ENCODE results near the gene PI4KA.

DNA sequence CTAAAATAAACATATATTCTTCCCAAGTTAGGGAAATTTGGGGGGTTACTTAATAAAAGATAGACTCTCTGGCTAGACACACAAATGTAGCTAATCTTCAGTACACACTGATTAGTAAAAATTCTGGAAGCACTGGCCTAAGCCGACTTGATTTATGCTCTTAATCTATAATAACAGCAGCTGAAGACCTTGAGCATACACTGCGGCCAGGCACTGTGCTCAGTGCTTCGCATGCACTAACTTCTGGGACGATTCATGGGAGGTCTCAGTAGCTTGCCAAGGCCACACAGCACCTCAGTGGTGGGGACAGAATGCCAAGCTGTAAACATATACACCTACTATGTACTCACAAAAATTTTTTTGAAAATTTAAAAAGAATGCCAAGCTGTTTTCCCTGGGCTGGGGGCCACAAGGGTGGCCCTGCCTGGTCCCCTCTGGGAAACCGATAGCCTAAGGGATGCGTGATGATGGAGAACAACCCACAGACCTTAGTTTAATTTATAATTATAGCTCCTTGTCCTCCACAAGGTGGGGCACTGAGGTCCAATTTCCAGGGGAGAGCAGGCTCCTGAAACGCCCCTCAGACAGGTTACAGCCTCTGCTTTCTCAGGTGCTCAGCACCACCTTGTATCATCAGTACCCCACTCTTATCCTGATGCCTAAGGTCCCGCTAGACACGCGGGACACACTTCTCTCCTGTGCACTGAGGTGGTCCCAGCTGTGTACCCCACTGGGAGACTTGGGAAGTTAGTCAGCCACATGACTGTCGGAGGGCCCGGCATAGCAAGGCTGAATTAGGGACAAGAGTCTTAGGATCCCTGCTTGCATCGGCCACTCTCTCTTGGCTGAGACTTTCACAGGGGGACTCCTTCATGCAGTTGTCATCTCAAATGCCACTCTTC lies 64.6 kb downstream of the PI4KA start:
- TF ChIP-seq, protein P1, sequence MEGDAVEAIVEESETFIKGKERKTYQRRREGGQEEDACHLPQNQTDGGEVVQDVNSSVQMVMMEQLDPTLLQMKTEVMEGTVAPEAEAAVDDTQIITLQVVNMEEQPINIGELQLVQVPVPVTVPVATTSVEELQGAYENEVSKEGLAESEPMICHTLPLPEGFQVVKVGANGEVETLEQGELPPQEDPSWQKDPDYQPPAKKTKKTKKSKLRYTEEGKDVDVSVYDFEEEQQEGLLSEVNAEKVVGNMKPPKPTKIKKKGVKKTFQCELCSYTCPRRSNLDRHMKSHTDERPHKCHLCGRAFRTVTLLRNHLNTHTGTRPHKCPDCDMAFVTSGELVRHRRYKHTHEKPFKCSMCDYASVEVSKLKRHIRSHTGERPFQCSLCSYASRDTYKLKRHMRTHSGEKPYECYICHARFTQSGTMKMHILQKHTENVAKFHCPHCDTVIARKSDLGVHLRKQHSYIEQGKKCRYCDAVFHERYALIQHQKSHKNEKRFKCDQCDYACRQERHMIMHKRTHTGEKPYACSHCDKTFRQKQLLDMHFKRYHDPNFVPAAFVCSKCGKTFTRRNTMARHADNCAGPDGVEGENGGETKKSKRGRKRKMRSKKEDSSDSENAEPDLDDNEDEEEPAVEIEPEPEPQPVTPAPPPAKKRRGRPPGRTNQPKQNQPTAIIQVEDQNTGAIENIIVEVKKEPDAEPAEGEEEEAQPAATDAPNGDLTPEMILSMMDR (IDR thresholded peaks at IDR 0.05; ENCODE audit: low read depth, low read length, missing input control): no peak
- no peak for TF ChIP-seq NR2F2 (IDR thresholded peaks at IDR 0.05)
- TF ChIP-seq, protein P2, sequence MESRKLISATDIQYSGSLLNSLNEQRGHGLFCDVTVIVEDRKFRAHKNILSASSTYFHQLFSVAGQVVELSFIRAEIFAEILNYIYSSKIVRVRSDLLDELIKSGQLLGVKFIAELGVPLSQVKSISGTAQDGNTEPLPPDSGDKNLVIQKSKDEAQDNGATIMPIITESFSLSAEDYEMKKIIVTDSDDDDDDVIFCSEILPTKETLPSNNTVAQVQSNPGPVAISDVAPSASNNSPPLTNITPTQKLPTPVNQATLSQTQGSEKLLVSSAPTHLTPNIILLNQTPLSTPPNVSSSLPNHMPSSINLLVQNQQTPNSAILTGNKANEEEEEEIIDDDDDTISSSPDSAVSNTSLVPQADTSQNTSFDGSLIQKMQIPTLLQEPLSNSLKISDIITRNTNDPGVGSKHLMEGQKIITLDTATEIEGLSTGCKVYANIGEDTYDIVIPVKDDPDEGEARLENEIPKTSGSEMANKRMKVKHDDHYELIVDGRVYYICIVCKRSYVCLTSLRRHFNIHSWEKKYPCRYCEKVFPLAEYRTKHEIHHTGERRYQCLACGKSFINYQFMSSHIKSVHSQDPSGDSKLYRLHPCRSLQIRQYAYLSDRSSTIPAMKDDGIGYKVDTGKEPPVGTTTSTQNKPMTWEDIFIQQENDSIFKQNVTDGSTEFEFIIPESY (IDR thresholded peaks at IDR 0.05): no peak
- TF ChIP-seq, protein P3, sequence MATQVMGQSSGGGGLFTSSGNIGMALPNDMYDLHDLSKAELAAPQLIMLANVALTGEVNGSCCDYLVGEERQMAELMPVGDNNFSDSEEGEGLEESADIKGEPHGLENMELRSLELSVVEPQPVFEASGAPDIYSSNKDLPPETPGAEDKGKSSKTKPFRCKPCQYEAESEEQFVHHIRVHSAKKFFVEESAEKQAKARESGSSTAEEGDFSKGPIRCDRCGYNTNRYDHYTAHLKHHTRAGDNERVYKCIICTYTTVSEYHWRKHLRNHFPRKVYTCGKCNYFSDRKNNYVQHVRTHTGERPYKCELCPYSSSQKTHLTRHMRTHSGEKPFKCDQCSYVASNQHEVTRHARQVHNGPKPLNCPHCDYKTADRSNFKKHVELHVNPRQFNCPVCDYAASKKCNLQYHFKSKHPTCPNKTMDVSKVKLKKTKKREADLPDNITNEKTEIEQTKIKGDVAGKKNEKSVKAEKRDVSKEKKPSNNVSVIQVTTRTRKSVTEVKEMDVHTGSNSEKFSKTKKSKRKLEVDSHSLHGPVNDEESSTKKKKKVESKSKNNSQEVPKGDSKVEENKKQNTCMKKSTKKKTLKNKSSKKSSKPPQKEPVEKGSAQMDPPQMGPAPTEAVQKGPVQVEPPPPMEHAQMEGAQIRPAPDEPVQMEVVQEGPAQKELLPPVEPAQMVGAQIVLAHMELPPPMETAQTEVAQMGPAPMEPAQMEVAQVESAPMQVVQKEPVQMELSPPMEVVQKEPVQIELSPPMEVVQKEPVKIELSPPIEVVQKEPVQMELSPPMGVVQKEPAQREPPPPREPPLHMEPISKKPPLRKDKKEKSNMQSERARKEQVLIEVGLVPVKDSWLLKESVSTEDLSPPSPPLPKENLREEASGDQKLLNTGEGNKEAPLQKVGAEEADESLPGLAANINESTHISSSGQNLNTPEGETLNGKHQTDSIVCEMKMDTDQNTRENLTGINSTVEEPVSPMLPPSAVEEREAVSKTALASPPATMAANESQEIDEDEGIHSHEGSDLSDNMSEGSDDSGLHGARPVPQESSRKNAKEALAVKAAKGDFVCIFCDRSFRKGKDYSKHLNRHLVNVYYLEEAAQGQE (IDR thresholded peaks at IDR 0.05): no peak
- TF ChIP-seq, protein P4, sequence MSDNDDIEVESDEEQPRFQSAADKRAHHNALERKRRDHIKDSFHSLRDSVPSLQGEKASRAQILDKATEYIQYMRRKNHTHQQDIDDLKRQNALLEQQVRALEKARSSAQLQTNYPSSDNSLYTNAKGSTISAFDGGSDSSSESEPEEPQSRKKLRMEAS (IDR thresholded peaks at IDR 0.05): no peak
- TF ChIP-seq FOXA1 (IDR thresholded peaks at IDR 0.05): no peak
- TF ChIP-seq, protein P5, sequence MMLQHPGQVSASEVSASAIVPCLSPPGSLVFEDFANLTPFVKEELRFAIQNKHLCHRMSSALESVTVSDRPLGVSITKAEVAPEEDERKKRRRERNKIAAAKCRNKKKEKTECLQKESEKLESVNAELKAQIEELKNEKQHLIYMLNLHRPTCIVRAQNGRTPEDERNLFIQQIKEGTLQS (IDR thresholded peaks at IDR 0.05): no peak
- TF ChIP-seq SP1 (IDR thresholded peaks at IDR 0.05): no peak
- no peak for TF ChIP-seq RAD21 (IDR thresholded peaks at IDR 0.05)
- TF ChIP-seq YY1 (IDR thresholded peaks at IDR 0.05): no peak
- TF ChIP-seq TAF1 (conservative IDR thresholded peaks at IDR 0.05): no peak
- TF ChIP-seq EGR1 (IDR thresholded peaks at IDR 0.05; ENCODE audit: low read depth in 2 of 2): no peak
- no peak for TF ChIP-seq GABPA (IDR thresholded peaks at IDR 0.05 in 1 of 2, conservative IDR thresholded peaks at IDR 0.05 in 1 of 2)
- no peak for TF ChIP-seq JUND (IDR thresholded peaks at IDR 0.05)

All from liver (tissue), 3 donors.